NCI-H1092 treated with DMSO at 0.1 percent for 48 hours (cell line): Measurements from ENCODE around the gene SLITRK1.

Source experiments
- DNase-seq: peaks from one replicate; lab custom pipeline; 2025; lab: John Stamatoyannopoulos, UW

The SLITRK1 gene

DNA sequence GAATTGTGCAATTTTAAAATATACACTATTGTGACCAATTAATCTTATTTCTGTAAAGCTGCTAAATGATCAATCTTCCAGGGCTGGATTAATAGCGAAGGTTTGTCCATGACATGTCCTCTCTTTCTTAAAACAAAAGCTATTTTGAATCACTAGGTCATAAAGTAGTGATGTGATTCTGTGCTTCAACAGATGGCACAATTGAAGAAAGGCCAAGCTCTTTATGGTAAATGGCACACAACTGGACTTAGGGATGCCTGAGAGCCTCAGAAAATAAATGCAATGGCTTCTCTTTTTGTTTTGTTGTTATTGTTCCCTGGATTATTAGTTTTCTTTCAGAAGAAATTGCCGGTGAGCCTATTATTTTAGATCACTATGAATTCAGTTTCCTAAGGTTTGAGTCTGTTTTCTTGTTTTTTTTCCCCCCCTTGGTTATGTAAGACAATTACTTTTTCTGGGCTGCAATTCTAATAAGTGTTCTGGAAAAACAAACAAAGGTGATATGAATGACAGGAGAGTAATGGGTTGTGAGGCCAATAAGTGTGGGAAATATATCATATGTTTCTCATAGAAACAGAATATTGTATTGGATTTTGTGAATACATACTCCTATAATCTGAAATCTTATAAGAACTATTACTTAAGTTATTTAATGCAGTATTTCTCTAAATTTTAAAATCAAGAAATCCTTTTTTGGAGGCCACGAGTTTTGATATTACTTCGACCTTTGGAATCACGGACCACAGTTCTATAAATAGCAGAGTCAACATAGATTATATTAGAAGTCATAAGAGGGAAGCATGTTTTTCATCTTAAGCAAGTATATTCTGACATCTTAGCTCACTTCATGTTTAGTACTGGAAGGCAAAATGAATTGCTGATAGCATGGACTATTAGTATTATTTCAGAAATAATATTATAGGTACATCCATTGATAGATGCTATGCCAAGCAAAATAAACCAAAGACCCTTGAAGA is 16.8 kb downstream of the SLITRK1 start:
- no peak for DNase-seq

DNA sequence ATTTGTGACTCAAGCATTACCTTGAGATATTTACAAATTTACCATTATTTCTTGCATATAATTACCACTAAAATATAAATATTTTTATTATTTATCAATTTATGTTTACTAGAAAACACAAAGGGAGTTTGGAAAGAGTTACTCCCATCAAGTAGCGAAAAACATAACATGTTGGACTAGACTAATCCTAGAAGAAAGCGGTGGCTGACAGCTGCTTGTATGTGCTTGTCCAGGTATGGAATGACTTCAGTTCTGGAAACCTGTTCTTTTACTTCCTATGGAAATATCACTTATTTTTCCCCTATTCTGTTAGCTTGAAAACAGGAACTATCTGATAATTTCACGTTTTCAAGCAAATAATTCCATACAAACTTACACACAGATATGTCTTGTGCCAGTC is 28.5 kb downstream of the SLITRK1 start:
- DNase-seq: no peak

DNA sequence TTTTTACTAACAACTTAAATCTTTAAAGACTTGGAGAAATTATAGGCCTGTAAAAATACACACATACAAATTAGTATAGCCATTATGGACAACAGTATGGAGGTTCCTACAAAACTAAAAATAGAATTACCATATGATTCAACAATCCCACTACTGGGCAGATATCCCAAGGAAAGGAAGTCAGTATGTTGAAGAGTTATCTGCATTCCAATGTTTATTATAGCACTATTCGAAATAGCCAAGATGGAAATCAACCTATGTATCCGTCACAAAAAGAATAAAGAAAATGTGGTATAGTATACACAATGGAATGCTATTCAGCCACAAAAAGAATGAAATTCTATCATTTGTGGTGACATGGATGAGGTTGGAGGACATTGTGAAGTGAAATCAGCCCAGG is 37.2 kb downstream of the SLITRK1 start:
- no peak for DNase-seq

DNA sequence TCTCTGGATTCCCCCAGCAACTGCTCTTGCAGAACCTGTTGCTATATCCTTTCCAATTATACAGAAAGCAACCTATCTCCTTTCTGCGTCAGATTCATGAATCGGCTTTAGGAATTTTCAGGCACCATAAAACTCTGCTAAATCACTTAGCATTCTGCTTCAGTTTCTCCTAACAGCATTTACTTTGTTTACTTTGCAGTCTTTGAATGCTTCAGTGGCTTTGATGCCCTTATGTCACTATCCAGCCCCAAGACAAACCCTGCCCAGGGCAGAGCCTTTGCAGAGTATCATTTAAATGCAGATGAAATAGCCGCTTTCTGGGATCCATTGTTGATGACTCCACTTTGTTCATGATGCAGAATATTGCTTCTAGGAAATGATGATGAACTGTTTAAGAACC is 43.1 kb downstream of the SLITRK1 start:
- no peak for DNase-seq

DNA sequence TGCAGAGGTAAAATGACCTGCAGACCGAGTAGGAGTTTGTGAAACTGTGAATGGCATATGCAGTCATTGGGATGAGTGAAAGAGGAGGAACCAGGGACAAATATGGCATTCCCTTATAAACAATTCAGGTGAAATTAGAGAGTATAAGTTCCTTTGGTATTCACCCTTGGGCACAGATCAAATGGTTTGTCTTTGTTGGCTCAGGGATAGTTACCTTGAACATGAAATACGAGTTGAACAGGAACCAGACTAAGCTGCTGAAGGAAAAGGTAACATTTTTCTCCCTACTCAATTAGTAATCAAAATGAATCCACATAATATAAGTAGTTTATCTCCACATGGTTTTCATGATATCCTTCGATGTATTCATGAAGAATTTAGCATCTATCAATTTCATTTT is 50.5 kb downstream of the SLITRK1 start:
- DNase-seq: no peak

DNA sequence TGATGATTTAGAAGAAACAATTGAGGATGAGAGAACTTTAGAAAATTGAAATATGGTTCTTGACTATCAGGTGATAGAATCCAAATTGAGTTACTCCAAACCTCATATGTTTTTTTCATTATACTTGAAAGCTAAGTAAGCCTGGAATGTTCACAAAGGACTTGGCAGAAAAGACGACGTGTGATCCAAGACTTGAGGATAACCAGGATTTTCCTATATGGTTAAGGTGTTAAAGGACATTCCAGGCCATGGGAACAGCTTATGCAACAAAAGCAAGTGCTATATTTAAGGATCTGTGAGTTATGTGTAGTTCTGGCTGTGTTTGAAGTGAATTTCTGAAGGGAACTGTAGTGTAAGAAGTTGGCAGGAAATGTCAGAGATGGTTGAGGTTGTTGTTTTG is 52.5 kb downstream of the SLITRK1 start:
- no peak for DNase-seq

DNA sequence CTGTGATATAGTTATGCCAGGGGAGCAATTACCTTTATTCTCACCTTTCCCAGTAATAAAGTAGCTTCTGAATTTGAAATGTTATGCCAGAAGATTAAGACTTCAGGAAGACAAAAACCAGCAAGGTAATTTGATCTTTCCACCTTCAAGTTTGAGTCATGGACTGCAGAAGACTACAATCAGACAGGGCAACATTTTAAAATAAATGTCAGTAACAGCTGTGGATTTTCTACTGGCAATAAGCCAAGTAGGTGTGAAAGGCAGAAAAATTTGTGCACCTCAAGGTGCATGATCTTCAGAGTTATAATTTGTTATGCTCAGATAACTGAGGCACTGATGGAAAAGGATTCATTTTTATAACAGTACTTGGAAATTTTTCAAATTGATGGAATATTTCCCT is 54.9 kb downstream of the SLITRK1 start:
- DNase-seq: no peak
